ENCODE results near the gene GTF2IRD1. TPM values are rescaled to one million over a fixed set of nuclear protein-coding genes. Genes with fewer than 3 reads are reported as not detected.

The GTF2IRD1 gene
- total and polyA plus RNA-seq, 9 of the 15 experiments (the other 6 are each of a cell fraction or from before 2014, with no cell fraction given): 9.1 to 30.2 (median 14.0) TPM

DNA sequence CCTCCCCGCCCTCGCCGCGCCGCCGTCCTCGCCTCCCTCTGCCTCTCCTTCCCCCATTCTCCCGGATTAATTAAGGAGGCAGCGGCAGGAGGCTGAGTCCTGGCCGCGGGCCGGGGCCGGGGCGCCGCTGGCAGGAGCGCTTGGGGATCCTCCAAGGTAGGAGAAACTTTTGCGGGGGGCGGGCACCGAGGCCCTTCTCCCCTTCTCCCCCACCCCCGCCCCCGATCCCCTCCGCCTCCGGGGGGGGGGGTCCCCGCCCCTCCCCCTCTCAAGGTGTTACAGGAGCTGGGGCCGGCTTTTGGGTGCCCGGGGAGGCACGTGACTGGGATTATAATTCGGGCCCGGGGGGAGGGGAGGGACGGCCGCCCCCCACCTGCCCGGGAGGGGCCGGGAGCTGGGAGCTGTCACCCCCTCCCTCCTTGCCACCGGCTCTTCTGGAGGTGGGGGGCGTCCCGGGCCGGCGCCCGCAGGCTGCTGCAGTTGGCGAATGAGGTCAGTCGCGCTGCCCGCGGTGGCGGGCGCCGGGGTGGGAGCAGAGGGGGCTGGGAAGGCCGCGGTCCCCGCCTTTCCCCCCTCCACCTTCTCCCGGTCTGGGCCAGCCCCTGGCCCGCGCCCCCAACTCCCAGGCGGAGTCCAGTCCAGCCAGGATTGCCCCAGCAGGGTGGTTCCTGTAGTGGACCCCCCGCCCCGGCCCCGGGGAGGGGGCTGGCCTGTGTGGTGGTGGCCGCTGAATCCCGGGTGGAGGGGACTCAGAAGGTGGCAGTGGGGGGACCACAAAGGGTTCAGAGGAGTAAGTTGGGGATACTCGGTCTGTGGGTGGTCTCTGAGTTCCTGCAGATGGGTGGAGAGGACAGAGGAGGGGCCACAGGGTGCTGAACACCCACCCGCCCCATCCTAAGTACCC is 567 bp downstream of the GTF2IRD1 start (continued):
- TF ChIP-seq, protein P1, sequence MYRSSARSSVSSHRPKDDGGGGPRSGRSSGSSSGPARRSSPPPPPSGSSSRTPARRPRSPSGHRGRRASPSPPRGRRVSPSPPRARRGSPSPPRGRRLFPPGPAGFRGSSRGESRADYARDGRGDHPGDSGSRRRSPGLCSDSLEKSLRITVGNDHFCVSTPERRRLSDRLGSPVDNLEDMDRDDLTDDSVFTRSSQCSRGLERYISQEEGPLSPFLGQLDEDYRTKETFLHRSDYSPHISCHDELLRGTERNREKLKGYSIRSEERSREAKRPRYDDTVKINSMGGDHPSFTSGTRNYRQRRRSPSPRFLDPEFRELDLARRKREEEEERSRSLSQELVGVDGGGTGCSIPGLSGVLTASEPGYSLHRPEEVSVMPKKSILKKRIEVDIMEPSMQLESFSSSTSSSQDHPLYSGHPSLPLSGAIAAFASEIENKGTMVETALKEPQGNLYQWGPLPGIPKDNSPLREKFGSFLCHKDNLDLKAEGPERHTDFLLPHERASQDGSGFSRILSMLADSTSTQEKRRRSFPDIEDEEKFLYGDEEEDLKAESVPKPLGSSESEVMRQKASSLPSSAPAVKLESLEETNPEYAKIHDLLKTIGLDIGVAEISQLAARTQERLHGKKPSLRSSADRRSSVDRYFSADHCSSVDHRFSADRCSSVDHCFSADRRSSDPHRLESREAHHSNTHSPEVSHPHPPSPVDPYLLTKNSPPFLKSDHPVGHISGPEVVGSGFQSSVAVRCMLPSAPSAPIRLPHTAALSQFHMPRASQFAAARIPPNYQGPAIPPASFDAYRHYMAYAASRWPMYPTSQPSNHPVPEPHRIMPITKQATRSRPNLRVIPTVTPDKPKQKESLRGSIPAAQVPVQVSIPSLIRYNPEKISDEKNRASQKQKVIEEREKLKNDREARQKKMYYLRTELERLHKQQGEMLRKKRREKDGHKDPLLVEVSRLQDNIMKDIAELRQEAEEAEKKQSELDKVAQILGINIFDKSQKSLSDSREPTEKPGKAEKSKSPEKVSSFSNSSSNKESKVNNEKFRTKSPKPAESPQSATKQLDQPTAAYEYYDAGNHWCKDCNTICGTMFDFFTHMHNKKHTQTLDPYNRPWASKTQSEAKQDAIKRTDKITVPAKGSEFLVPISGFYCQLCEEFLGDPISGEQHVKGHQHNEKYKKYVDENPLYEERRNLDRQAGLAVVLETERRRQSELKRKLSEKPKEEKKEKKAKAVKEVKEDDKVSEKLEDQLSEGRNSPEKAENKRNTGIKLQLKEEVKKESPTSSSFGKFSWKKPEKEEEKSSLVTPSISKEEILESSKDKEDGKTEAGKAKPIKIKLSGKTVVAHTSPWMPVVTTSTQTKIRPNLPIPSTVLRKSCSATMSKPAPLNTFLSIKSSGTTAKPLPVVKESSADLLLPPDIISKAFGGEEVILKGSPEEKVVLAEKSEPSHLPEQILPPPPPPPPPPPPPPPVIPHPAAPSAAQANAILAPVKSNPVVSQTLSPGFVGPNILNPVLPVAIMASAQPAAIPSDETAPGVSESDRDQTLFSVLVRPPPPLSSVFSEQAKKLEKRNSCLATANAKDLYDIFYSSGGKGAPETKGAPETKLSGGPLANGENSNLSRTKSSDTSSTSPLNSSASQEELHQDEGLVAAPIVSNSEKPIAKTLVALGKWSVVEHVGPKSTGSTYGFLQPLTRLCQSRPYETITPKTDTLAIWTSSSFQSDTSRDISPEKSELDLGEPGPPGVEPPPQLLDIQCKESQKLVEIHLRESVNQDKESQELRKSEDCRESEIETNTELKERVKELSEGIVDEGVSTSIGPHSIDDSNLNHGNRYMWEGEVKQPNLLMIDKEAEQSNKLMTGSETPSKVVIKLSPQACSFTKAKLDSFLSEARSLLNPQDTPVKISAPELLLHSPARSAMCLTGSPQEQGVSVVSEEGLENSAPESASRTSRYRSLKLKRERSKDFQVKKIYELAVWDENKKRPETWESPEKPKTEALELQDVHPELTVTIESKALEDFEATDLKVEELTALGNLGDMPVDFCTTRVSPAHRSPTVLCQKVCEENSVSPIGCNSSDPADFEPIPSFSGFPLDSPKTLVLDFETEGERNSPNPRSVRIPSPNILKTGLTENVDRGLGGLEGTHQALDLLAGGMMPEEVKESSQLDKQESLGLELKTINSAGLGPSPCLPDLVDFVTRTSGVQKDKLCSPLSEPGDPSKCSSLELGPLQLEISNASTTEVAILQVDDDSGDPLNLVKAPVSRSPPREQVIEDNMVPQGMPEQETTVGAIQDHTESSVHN (IDR thresholded peaks at IDR 0.05; ENCODE audit: borderline replicate concordance in 1 of 2, low read depth in 1 of 2): no peak
